T-helper 17 cell (primary cell): Measurements from ENCODE around the gene FBXL22. TPM values are rescaled to one million over a fixed set of nuclear protein-coding genes. Genes with fewer than 3 reads are reported as not detected.

Experiments
- ATAC-seq: fragments of 150-1000 bp; cut with Tn5 transposase; 2 replicates; pipeline ENCODE4 v1.10.0; 2021; ENCODE audit warnings: mild to moderate bottlenecking, moderate library complexity
- DNase-seq, 3 donors: peaks; one replicate each; pipeline versions ENCODE4 v3.0.0 to v3.0.0-alpha.2; 2020 to 2021
- H3K9me3 ChIP-seq: one replicate; pipeline ENCODE4 v1.7.0; 2013; ENCODE audit warnings: low read length, mild to moderate bottlenecking; ENCODE audit not compliant: control insufficient read depth, poor library complexity, severe bottlenecking
- H3K27ac Mint-ChIP-seq: one replicate; pipeline ENCODE4 v1.8.0; 2022; ENCODE audit warnings: mild to moderate bottlenecking, moderate library complexity, mixed read lengths
- H3K27me3 Mint-ChIP-seq: one replicate; pipeline ENCODE4 v1.8.0; 2022; ENCODE audit warnings: mixed read lengths
- H3K36me3 Mint-ChIP-seq: one replicate; pipeline ENCODE4 v1.8.0; 2022; ENCODE audit warnings: low read depth, mixed read lengths
- H3K4me1 Mint-ChIP-seq: one replicate; pipeline ENCODE4 v1.8.0; 2022; ENCODE audit warnings: mild to moderate bottlenecking, mixed read lengths
- H3K4me3 Mint-ChIP-seq: one replicate; pipeline ENCODE4 v1.8.0; 2022; ENCODE audit warnings: mild to moderate bottlenecking, moderate library complexity, mixed read lengths
- total RNA-seq, 4 donors: library from RNA in 2 of 4; stranded (reverse) in 2 of 4; gene quantifications; one replicate each; pipeline ENCODE4 v1.2.3 and lab custom pipeline; 2022 to 2026

The FBXL22 gene
- total RNA-seq (1 to 10 TPM in 1 of 2 donors, under 1 TPM in 1; 0.81 to 1.1 TPM), total RNA-seq (lab: John Stamatoyannopoulos, UW) (0.81 to 2.8 reads per million in 2 donors)

GRCh38 chr15:63597038-63597790, at the start of gene FBXL22:
Gene FBXL22, plus strand, starts transcription at chr15:63597387. Its CDS starts 6 bp downstream, at chr15:63597393.
- DNase-seq (no peak), ATAC-seq (no peak)
- no peaks in the 10 kb centered on the region for H3K9me3 ChIP-seq
- H3K27me3 Mint-ChIP-seq = no peaks in the 10 kb centered on the region
- H3K36me3 Mint-ChIP-seq = no peaks in the 10 kb centered on the region
- no peak within 1 kb of the TSS for H3K4me3 Mint-ChIP-seq
- peaks cover 54% of the 10 kb centered on the region for H3K4me1 Mint-ChIP-seq
- H3K27ac Mint-ChIP-seq = peak within 1 kb of the TSS; percentile 91

- H3K4me3 Mint-ChIP-seq = no peak overlapping the region
- no peaks in the 10 kb centered on the region for H3K9me3 ChIP-seq
- H3K27ac Mint-ChIP-seq = no peak overlapping the region
- no peaks in the 10 kb centered on the region for H3K36me3 Mint-ChIP-seq
- peaks cover 25% of the 10 kb centered on the region for H3K4me1 Mint-ChIP-seq
- no peak for ATAC-seq
- no peak for DNase-seq
- H3K27me3 Mint-ChIP-seq = no peaks in the 10 kb centered on the region
Measured at GRCh38 chr15:63551400-63551799, 45.8 kb upstream of the FBXL22 start.

- no peaks in the 10 kb centered on the region for H3K27me3 Mint-ChIP-seq
- H3K4me3 Mint-ChIP-seq = no peak overlapping the region
- DNase-seq (no peak), ATAC-seq (peak; percentile 27)
- H3K4me1 Mint-ChIP-seq = peaks cover 21% of the 10 kb centered on the region
- H3K36me3 Mint-ChIP-seq = peaks cover 3% of the 10 kb centered on the region
- H3K27ac Mint-ChIP-seq = peak overlapping the region; percentile 89
- no peaks in the 10 kb centered on the region for H3K9me3 ChIP-seq
Measured at GRCh38 chr15:63553388-63553791, 43.8 kb upstream of the FBXL22 start.

GRCh38 chr15:63554337-63554927, 42.8 kb upstream of the FBXL22 start:
- DNase-seq (no peak), ATAC-seq (no peak)
- Mint-ChIP-seq H3K4me3 (no peak overlapping the region), H3K36me3 (peaks cover 5% of the 10 kb centered on the region), H3K4me1 (peaks cover 25% of the 10 kb centered on the region), H3K27ac (no peak overlapping the region), H3K27me3 (no peaks in the 10 kb centered on the region)
- no peaks in the 10 kb centered on the region for H3K9me3 ChIP-seq

- H3K9me3 ChIP-seq = no peaks in the 10 kb centered on the region
- no peak for DNase-seq
- Mint-ChIP-seq H3K4me1 (peaks cover 26% of the 10 kb centered on the region), H3K27me3 (no peaks in the 10 kb centered on the region), H3K36me3 (peaks cover 5% of the 10 kb centered on the region), H3K27ac (peak overlapping the region; percentile 69), H3K4me3 (no peak overlapping the region)
- ATAC-seq = no peak
Measured at GRCh38 chr15:63555507-63555906, 41.7 kb upstream of the FBXL22 start.

GRCh38 chr15:63556246-63556645, 40.9 kb upstream of the FBXL22 start:
- peak; percentile 32 for ATAC-seq
- Mint-ChIP-seq H3K27ac (peak overlapping the region; percentile 69), H3K4me3 (no peak overlapping the region), H3K27me3 (no peaks in the 10 kb centered on the region), H3K4me1 (peaks cover 32% of the 10 kb centered on the region), H3K36me3 (peaks cover 8% of the 10 kb centered on the region)
- DNase-seq = no peak
- H3K9me3 ChIP-seq = no peaks in the 10 kb centered on the region

- Mint-ChIP-seq H3K27ac (peak overlapping the region; percentile 76), H3K4me1 (peaks cover 32% of the 10 kb centered on the region), H3K27me3 (no peaks in the 10 kb centered on the region), H3K36me3 (peaks cover 8% of the 10 kb centered on the region), H3K4me3 (no peak overlapping the region)
- no peaks in the 10 kb centered on the region for H3K9me3 ChIP-seq
- ATAC-seq = no peak
- DNase-seq = no peak
Measured at GRCh38 chr15:63556736-63557135, 40.5 kb upstream of the FBXL22 start.

- no peaks in the 10 kb centered on the region for H3K9me3 ChIP-seq
- Mint-ChIP-seq H3K4me3 (no peak overlapping the region), H3K27me3 (no peaks in the 10 kb centered on the region), H3K36me3 (peaks cover 8% of the 10 kb centered on the region), H3K4me1 (peaks cover 25% of the 10 kb centered on the region), H3K27ac (peak overlapping the region; percentile 81)
- DNase-seq (no peak), ATAC-seq (no peak)
Measured at GRCh38 chr15:63559753-63560152, 37.4 kb upstream of the FBXL22 start.

- DNase-seq = no peak
- no peaks in the 10 kb centered on the region for H3K9me3 ChIP-seq
- peaks cover 8% of the 10 kb centered on the region for H3K36me3 Mint-ChIP-seq
- H3K4me3 Mint-ChIP-seq = no peak overlapping the region
- peak overlapping the region; percentile 81 for H3K27ac Mint-ChIP-seq
- H3K4me1 Mint-ChIP-seq = peaks cover 25% of the 10 kb centered on the region
- no peaks in the 10 kb centered on the region for H3K27me3 Mint-ChIP-seq
- peak; percentile 71 for ATAC-seq
Measured at GRCh38 chr15:63560741-63561448, 36.3 kb upstream of the FBXL22 start.

- Mint-ChIP-seq H3K4me1 (peaks cover 22% of the 10 kb centered on the region), H3K36me3 (peaks cover 7% of the 10 kb centered on the region), H3K4me3 (no peak overlapping the region), H3K27me3 (no peaks in the 10 kb centered on the region), H3K27ac (peak overlapping the region; percentile 70)
- ATAC-seq (no peak), DNase-seq (no peak)
- no peaks in the 10 kb centered on the region for H3K9me3 ChIP-seq
Measured at GRCh38 chr15:63564093-63564492, 33.1 kb upstream of the FBXL22 start.

GRCh38 chr15:63565536-63566186, 31.5 kb upstream of the FBXL22 start:
- no peaks in the 10 kb centered on the region for H3K27me3 Mint-ChIP-seq
- H3K36me3 Mint-ChIP-seq = peaks cover 5% of the 10 kb centered on the region

GRCh38 chr15:63572749-63573464, 24.3 kb upstream of the FBXL22 start:
- peak overlapping the region; percentile 73 for H3K27ac Mint-ChIP-seq
- H3K36me3 Mint-ChIP-seq = peaks cover 10% of the 10 kb centered on the region
- no peaks in the 10 kb centered on the region for H3K27me3 Mint-ChIP-seq
- H3K4me3 Mint-ChIP-seq = no peak overlapping the region
- DNase-seq (no peak), ATAC-seq (no peak)
- H3K4me1 Mint-ChIP-seq = peaks cover 15% of the 10 kb centered on the region
- H3K9me3 ChIP-seq = no peaks in the 10 kb centered on the region

More at GRCh38 chr15:63565536-63566186, 31.5 kb upstream of the FBXL22 start:
- ATAC-seq = no peak
- Mint-ChIP-seq H3K4me3 (no peak overlapping the region), H3K4me1 (peaks cover 12% of the 10 kb centered on the region), H3K27ac (peak overlapping the region; percentile 70)
- no peaks in the 10 kb centered on the region for H3K9me3 ChIP-seq
- DNase-seq = no peak
